ENCODE data around the gene AMOT. TPM values are rescaled to one million over a fixed set of nuclear protein-coding genes. Genes with fewer than 3 reads are reported as not detected.

Gene AMOT
- total RNA-seq, 1 donor from 2014 or later, result 3.8 TPM

DNA sequence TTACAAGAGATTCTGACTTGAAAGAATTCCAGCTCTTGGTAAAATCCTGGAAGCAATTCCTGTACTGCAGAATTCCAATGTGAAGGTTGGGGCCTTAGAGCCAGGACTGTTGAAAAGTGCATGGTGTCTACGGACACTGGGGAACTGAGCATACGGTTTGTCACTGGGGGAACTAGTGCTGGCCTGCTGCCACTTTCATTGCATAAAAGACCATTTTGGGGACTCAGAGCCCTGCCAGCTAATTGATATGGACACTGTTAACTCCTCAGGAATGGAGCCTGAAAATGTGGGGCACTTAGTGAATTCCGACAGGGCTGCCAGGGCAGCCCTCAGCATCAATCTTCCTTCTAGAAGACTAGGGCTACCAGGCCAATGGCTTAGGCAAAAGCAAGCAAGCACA, 55.9 kb downstream of the AMOT start:
- DNase-seq (ENCODE audit: low spot score), result no peak
- Histone ChIP-seq H3K27me3 (no peaks in the 10 kb centered on the region), H2AFZ (replicated peaks) (no peak overlapping the region), H3K79me2 (ENCODE audit: low read depth) (no peaks in the 10 kb centered on the region), H3K4me3 (no peak overlapping the region), H3K9ac (no peak overlapping the region), H3K9me3 (ENCODE audit: low read depth) (no peaks in the 10 kb centered on the region), H3F3A (ENCODE audit: low read depth) (no peaks in the 10 kb centered on the region), H3K27ac (no peak overlapping the region), H3K4me2 (no peak overlapping the region), H4K20me1 (ENCODE audit: low read depth) (no peaks in the 10 kb centered on the region), H3K4me1 (peaks cover 5% of the 10 kb centered on the region), H3K36me3 (no peaks in the 10 kb centered on the region)
- Mint-ChIP-seq H3K36me3 (peaks cover 47% of the 10 kb centered on the region), H3K4me3 (no peak overlapping the region), H3K27me3 (ENCODE audit: insufficient read depth, low read depth) (no peaks in the 10 kb centered on the region), H3K9me3 (no peaks in the 10 kb centered on the region), H3K27ac (no peak overlapping the region), H3K4me1 (no peaks in the 10 kb centered on the region)
- TF ChIP-seq EZH2phosphoT487 (IDR thresholded peaks at IDR 0.05), result no peak
- TF ChIP-seq, protein P1, sequence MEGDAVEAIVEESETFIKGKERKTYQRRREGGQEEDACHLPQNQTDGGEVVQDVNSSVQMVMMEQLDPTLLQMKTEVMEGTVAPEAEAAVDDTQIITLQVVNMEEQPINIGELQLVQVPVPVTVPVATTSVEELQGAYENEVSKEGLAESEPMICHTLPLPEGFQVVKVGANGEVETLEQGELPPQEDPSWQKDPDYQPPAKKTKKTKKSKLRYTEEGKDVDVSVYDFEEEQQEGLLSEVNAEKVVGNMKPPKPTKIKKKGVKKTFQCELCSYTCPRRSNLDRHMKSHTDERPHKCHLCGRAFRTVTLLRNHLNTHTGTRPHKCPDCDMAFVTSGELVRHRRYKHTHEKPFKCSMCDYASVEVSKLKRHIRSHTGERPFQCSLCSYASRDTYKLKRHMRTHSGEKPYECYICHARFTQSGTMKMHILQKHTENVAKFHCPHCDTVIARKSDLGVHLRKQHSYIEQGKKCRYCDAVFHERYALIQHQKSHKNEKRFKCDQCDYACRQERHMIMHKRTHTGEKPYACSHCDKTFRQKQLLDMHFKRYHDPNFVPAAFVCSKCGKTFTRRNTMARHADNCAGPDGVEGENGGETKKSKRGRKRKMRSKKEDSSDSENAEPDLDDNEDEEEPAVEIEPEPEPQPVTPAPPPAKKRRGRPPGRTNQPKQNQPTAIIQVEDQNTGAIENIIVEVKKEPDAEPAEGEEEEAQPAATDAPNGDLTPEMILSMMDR (IDR thresholded peaks at IDR 0.05), result no peak

DNA sequence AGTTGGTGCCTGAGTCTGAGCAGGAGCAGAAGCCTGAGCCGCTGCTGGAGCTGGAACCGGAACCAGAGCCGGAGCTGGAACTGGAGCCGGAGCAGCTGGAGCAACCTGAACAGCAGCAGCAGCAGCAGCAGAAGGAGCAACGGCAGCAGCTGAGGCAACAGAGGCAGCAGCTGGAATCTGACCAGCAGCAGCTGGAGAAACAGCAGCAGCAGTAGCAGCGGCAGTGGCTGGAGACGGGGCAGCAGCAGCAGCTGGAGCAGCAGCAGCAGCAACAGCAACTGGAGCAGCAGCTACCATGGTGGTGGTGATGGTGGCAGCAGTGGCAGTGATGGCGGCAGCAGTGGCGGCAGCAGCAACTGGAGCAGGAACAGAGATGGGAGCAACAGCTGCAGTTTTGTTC, 61.5 kb downstream of the AMOT start:
- DNase-seq (ENCODE audit: low spot score), result no peak
- Histone ChIP-seq H3K4me1 (peaks cover 5% of the 10 kb centered on the region), H4K20me1 (ENCODE audit: low read depth) (no peaks in the 10 kb centered on the region), H2AFZ (replicated peaks) (no peak overlapping the region), H3K79me2 (ENCODE audit: low read depth) (no peaks in the 10 kb centered on the region), H3K4me3 (no peak overlapping the region), H3F3A (ENCODE audit: low read depth) (no peaks in the 10 kb centered on the region), H3K36me3 (no peaks in the 10 kb centered on the region), H3K4me2 (no peak overlapping the region), H3K9me3 (ENCODE audit: low read depth) (no peaks in the 10 kb centered on the region), H3K27me3 (no peaks in the 10 kb centered on the region), H3K27ac (no peak overlapping the region), H3K9ac (no peak overlapping the region)
- H3K27me3 Mint-ChIP-seq (ENCODE audit: insufficient read depth, low read depth), result no peaks in the 10 kb centered on the region
- no peak overlapping the region for H3K4me3 Mint-ChIP-seq
- TF ChIP-seq EZH2 (IDR thresholded peaks at IDR 0.05) (no peak), EZH2phosphoT487 (IDR thresholded peaks at IDR 0.05) (no peak)
- TF ChIP-seq, protein P1 (IDR thresholded peaks at IDR 0.05), result no peak
- no peak overlapping the region for H3K27ac Mint-ChIP-seq
- H3K36me3 Mint-ChIP-seq, result peaks cover 58% of the 10 kb centered on the region
- no peaks in the 10 kb centered on the region for H3K4me1 Mint-ChIP-seq
- no peaks in the 10 kb centered on the region for H3K9me3 Mint-ChIP-seq

DNA sequence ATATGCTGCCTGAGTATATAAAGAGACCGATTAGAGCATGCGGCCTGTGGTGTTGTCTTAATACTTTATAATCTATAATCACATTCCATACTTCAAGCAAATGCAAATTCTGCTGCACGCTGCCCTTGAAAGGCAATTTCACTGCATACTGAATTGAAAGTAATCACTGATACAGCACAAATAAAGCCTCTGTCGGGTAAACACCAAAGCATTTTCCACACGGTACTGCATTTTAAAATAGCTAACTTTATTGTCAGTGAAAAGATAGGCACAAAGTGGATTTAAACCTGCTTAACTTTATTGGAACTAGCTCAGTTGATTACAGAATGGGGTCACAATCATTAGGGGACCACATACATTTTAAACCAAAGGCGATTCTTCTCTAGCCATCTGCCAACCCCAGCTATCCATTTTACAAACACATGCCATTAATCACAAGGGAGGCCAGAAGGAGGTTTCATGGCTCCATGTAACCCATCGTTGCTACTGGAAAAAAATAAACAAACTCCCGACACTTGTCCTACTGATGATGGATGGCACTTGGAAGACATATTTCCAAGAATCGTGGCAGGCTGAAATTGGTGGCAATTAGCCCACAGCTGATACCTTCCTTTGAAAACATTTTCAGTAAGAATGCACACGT, 65.9 kb downstream of the AMOT start:
- Mint-ChIP-seq H3K36me3 (peaks cover 30% of the 10 kb centered on the region), H3K4me3 (no peak overlapping the region), H3K4me1 (no peaks in the 10 kb centered on the region), H3K9me3 (no peaks in the 10 kb centered on the region), H3K27me3 (ENCODE audit: insufficient read depth, low read depth) (no peaks in the 10 kb centered on the region), H3K27ac (no peak overlapping the region)
- Histone ChIP-seq H2AFZ (replicated peaks) (no peak overlapping the region), H3K4me2 (no peak overlapping the region), H3K4me1 (no peaks in the 10 kb centered on the region), H3K27ac (no peak overlapping the region), H3K79me2 (ENCODE audit: low read depth) (no peaks in the 10 kb centered on the region), H3F3A (ENCODE audit: low read depth) (no peaks in the 10 kb centered on the region), H3K4me3 (no peak overlapping the region), H4K20me1 (ENCODE audit: low read depth) (no peaks in the 10 kb centered on the region), H3K36me3 (no peaks in the 10 kb centered on the region), H3K9me3 (ENCODE audit: low read depth) (no peaks in the 10 kb centered on the region), H3K27me3 (no peaks in the 10 kb centered on the region), H3K9ac (no peak overlapping the region)
- TF ChIP-seq EZH2 (IDR thresholded peaks at IDR 0.05) (no peak), EZH2phosphoT487 (IDR thresholded peaks at IDR 0.05) (no peak)
- TF ChIP-seq, protein P1 (IDR thresholded peaks at IDR 0.05), result no peak
- no peak for DNase-seq (ENCODE audit: low spot score)

Measured in neural progenitor cell (in vitro differentiated cells).